Tibial nerve (tissue), 4 donors: Measurements from ENCODE around the gene EPC2.

Source experiments
- CTCF ChIP-seq, 5 experiments: fragments of 200-600 bp in 3 of 5; fragments of 450-650 bp in 2 of 5; sonication (generic) in 3 of 5; IDR thresholded peaks; one replicate each; pipeline ENCODE4 v1.5.1; 2016 to 2019; ENCODE audit warnings: antibody characterized with exemption in 5 of 5, mild to moderate bottlenecking in 3 of 5, moderate library complexity in 2 of 5
- EP300 ChIP-seq, 2 donors: sonication (generic); formaldehyde crosslinking; IDR thresholded peaks; one replicate each; pipeline ENCODE4 v1.6.1; 2017; ENCODE audit warnings: antibody characterized with exemption in 2 of 2, mild to moderate bottlenecking in 1 of 2

GRCh38 chr2:148667113-148667836 is 22.7 kb downstream of the EPC2 start:
- TF ChIP-seq EP300 (IDR thresholded peaks at IDR 0.05), result no peak
- TF ChIP-seq CTCF (IDR thresholded peaks at IDR 0.05), result no peak
